Keratinocyte (primary cell): ENCODE measurements around the gene SULT1C2. TPM values are rescaled to one million over a fixed set of nuclear protein-coding genes. Genes with fewer than 3 reads are reported as not detected.

Source experiments
- DNase-seq: peaks from one replicate; pipeline ENCODE4 v3.0.0-alpha.2; 2011; ENCODE audit warnings: low read depth, missing footprints, low spot score
- FAIRE-seq: peaks from 2 replicates; lab custom pipeline; 2011; peaks lifted over from hg19 to GRCh38; lab: Jason Lieb, UNC
- H2AFZ ChIP-seq: 2 replicates; pipeline ENCODE4 v1.6.0; 2012; ENCODE audit warnings: low read length, control low read depth, inconsistent platforms; ENCODE audit not compliant: control insufficient read depth
- H3K27ac ChIP-seq: 2 replicates; pipeline ENCODE4 v1.5.1; 2011; ENCODE audit warnings: low read length; ENCODE audit not compliant: control insufficient read depth, insufficient read depth
- H3K27me3 ChIP-seq: 3 replicates; pipeline ENCODE4 v1.6.0; 2011; ENCODE audit warnings: low read length; ENCODE audit not compliant: control insufficient read depth, insufficient read depth; ENCODE audit errors: extremely low read depth
- H3K36me3 ChIP-seq, 2 experiments: 2 replicates in 1 of 2; 3 replicates in 1 of 2; pipeline ENCODE4 v1.5.1; 2011; ENCODE audit warnings: low read length in 2 of 2, mild to moderate bottlenecking in 1 of 2; ENCODE audit not compliant: control insufficient read depth in 2 of 2, insufficient read depth in 2 of 2; ENCODE audit errors: extremely low read depth in 1 of 2
- H3K4me1 ChIP-seq: 3 replicates; pipeline ENCODE4 v1.5.1; 2011; ENCODE audit warnings: low read length; ENCODE audit not compliant: control insufficient read depth, insufficient read depth; ENCODE audit errors: extremely low read depth
- H3K4me2 ChIP-seq: 3 replicates; pipeline ENCODE4 v1.6.0; 2011; ENCODE audit warnings: low read depth, low read length; ENCODE audit not compliant: control insufficient read depth, insufficient read depth; ENCODE audit errors: extremely low read depth
- H3K4me3 ChIP-seq, 3 experiments: fragments of 200-600 bp in 1 of 3; sonication (generic) in 1 of 3; 2 replicates in 2 of 3; 3 replicates in 1 of 3; pipeline ENCODE4 v1.5.1; 2011 to 2016; ENCODE audit warnings: low read length in 3 of 3, mild to moderate bottlenecking in 3 of 3, control low read depth in 2 of 3, inconsistent platforms in 1 of 3, low read depth in 1 of 3, mixed read lengths in 1 of 3, mixed run types in 1 of 3, moderate library complexity in 1 of 3; ENCODE audit not compliant: control insufficient read depth in 2 of 3, insufficient read depth in 2 of 3; ENCODE audit errors: extremely low read depth in 1 of 3
- H3K79me2 ChIP-seq: 2 replicates; pipeline ENCODE4 v1.6.0; 2012; ENCODE audit warnings: low read length; ENCODE audit not compliant: control insufficient read depth, insufficient read depth
- H3K9ac ChIP-seq: 3 replicates; pipeline ENCODE4 v1.6.0; 2011; ENCODE audit warnings: low read length; ENCODE audit not compliant: control insufficient read depth, insufficient read depth; ENCODE audit errors: extremely low read depth
- H3K9me1 ChIP-seq: 3 replicates; pipeline ENCODE4 v1.6.0; 2011; ENCODE audit warnings: low read length; ENCODE audit not compliant: control insufficient read depth, insufficient read depth; ENCODE audit errors: extremely low read depth
- H3K9me3 ChIP-seq: 2 replicates; pipeline ENCODE4 v1.5.1; 2012; ENCODE audit warnings: low read depth, low read length; ENCODE audit not compliant: control insufficient read depth
- H4K20me1 ChIP-seq: 3 replicates; pipeline ENCODE4 v1.6.0; 2011; ENCODE audit warnings: low read length; ENCODE audit not compliant: control insufficient read depth, insufficient read depth; ENCODE audit errors: extremely low read depth
- EZH2 ChIP-seq: IDR thresholded peaks from one replicate; pipeline ENCODE4 v1.6.1; 2012; ENCODE audit warnings: inconsistent platforms, mild to moderate bottlenecking, low read length, moderate library complexity
- dilution Hi-C: fragments of 300-500 bp; cut with MboI; formaldehyde crosslinking; loops from one replicate; pipeline ENCODE4 v1.7.0; 2020; ENCODE audit warnings: low sequenced_read_pairs; ENCODE audit not compliant: extremely low pct_ligation_motif_present
- polyA plus RNA-seq, 5 experiments: library from polyadenylated mRNA; depleted of rRNA in 3 of 5; stranded (reverse) in 3 of 5; stranded (forward) in 1 of 5; unstranded in 1 of 5; fragments of >200 nt; gene quantifications; 1 replicate in 1 of 5; 2 replicates in 3 of 5; 3 replicates in 1 of 5; pipeline versions ENCODE4 v1.2.1 to v1.2.3, GENCODE V29; 2011 to 2012; ENCODE audit warnings: missing spikeins in 2 of 5, low read depth in 1 of 5, low replicate concordance in 1 of 5
- TF ChIP-seq, protein P1 (sequence below), 3 experiments: IDR thresholded peaks in 1 of 3; conservative IDR thresholded peaks in 1 of 3; optimal IDR thresholded peaks in 1 of 3; 2 replicates in 2 of 3; 3 replicates in 1 of 3; pipeline versions ENCODE3 to v1.5.1; 2011; ENCODE audit warnings: low read length in 3 of 3, mild to moderate bottlenecking in 3 of 3, moderate library complexity in 2 of 3, control low read depth in 1 of 3, inconsistent platforms in 1 of 3; ENCODE audit not compliant: insufficient read depth in 2 of 3; ENCODE audit errors: extremely low read depth in 1 of 3

The SULT1C2 gene
- polyA plus RNA-seq, 1 donor (not counting 4 experiments of a cell fraction or from before 2014, with no cell fraction given): not detected

DNA sequence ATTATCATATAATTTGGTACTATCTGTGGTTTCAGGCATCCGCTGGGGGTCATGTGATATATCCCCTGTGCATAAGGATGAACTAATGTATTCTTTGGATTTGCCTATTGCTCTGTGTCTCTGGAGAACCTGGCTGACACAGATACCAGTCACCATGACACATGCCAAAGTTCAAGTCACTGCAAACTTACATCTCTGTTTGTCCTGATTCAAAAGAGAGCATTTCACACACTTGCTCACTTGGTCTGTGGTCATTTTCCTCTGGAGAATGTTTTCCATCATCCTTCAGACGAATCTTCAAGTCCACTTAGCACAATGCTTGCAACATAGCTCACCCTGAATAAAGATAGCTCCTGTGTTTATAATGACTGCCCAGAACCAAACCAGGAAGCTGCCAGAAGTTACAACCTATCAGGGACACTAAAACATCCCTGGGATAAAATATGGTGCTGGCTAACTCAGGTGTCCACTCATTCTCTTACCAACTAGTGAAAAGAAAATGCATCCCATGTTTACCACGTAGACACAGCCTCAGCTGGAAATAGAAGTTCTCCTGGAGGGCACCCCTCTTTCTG, 30.9 kb upstream of the SULT1C2 start:
- H3K4me1 ChIP-seq: no peaks in the 10 kb centered on the region
- DNase-seq: no peak
- H3K79me2 ChIP-seq: no peaks in the 10 kb centered on the region
- H3K4me2 ChIP-seq: no peak overlapping the region
- H3K9me1 ChIP-seq: no peaks in the 10 kb centered on the region
- no peaks in the 10 kb centered on the region for H3K36me3 ChIP-seq
- FAIRE-seq: peak; percentile 51
- H3K27me3 ChIP-seq: no peaks in the 10 kb centered on the region
- H3K9me3 ChIP-seq: no peaks in the 10 kb centered on the region
- H3K9ac ChIP-seq: no peak overlapping the region
- H4K20me1 ChIP-seq: no peaks in the 10 kb centered on the region
- TF ChIP-seq, protein P1, sequence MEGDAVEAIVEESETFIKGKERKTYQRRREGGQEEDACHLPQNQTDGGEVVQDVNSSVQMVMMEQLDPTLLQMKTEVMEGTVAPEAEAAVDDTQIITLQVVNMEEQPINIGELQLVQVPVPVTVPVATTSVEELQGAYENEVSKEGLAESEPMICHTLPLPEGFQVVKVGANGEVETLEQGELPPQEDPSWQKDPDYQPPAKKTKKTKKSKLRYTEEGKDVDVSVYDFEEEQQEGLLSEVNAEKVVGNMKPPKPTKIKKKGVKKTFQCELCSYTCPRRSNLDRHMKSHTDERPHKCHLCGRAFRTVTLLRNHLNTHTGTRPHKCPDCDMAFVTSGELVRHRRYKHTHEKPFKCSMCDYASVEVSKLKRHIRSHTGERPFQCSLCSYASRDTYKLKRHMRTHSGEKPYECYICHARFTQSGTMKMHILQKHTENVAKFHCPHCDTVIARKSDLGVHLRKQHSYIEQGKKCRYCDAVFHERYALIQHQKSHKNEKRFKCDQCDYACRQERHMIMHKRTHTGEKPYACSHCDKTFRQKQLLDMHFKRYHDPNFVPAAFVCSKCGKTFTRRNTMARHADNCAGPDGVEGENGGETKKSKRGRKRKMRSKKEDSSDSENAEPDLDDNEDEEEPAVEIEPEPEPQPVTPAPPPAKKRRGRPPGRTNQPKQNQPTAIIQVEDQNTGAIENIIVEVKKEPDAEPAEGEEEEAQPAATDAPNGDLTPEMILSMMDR (optimal IDR thresholded peaks at IDR 0.05 in 1 of 3, IDR thresholded peaks at IDR 0.05 in 1 of 3, conservative IDR thresholded peaks at IDR 0.05 in 1 of 3; ENCODE audit: extremely low read depth in 1 of 3, insufficient read depth in 2 of 3, low read length in 3 of 3): no peak
- no peak for TF ChIP-seq EZH2
- no peak overlapping the region for H3K4me3 ChIP-seq
- H3K27ac ChIP-seq: no peak overlapping the region
- dilution Hi-C loops: no loop called here
- H2AFZ ChIP-seq: no peak overlapping the region

DNA sequence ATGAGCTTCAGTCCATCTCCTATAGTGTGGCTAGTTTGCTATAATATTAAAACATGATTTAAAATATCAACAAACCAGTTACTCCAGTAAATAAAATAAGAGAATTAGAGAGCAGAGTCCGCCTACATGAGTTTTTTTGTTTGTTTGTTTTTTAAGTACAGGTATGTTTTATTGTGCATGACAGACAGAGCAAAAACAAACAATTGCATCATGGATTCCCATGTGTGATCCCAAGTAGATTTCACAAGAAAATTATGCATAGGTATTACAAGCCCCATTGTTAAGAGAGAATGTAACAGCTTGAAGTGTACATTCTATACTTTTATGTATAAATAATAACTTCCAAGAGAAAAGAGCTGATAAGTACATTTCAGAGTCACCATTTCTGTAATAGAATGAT, 27.9 kb upstream of the SULT1C2 start:
- Histone ChIP-seq H4K20me1 (no peaks in the 10 kb centered on the region), H3K9ac (no peak overlapping the region), H3K27me3 (no peaks in the 10 kb centered on the region), H3K9me1 (no peaks in the 10 kb centered on the region), H3K27ac (no peak overlapping the region), H3K4me3 (no peak overlapping the region), H3K4me2 (no peak overlapping the region), H3K4me1 (no peaks in the 10 kb centered on the region), H3K36me3 (no peaks in the 10 kb centered on the region), H3K79me2 (no peaks in the 10 kb centered on the region), H3K9me3 (no peaks in the 10 kb centered on the region), H2AFZ (no peak overlapping the region)
- no peak for DNase-seq
- FAIRE-seq: no peak
- dilution Hi-C loops: no loop called here
- TF ChIP-seq, protein P1 (optimal IDR thresholded peaks at IDR 0.05 in 1 of 3, IDR thresholded peaks at IDR 0.05 in 1 of 3, conservative IDR thresholded peaks at IDR 0.05 in 1 of 3; ENCODE audit: extremely low read depth in 1 of 3, insufficient read depth in 2 of 3, low read length in 3 of 3): no peak
- TF ChIP-seq EZH2: no peak
